Kidney (tissue), 14 donors: ENCODE data around the gene SF3B6. TPM values are rescaled to one million over a fixed set of nuclear protein-coding genes. Genes with fewer than 3 reads are reported as not detected.
"Not testable (repeated sequence)": the region's sequence is repeated elsewhere in the genome, so short reads cannot be mapped to it uniquely, and the experiment has no call there.

Experiments
- DNase-seq, 5 donors: peaks; one replicate each; pipeline ENCODE4 v3.0.0-alpha.2; 2013 to 2020
- FAIRE-seq: peaks from 2 replicates; lab custom pipeline; 2012; peaks lifted over from hg19 to GRCh38; lab: Jason Lieb, UNC
- H3K27ac ChIP-seq, 2 donors: one replicate each; pipeline ENCODE4 v1.7.0; 2013; ENCODE audit warnings: low read depth in 2 of 2, low read length in 2 of 2, inconsistent platforms in 1 of 2
- H3K27me3 ChIP-seq: one replicate; pipeline ENCODE4 v1.7.1; 2013; ENCODE audit warnings: low read length, inconsistent platforms; ENCODE audit not compliant: control insufficient read depth, insufficient read depth
- H3K36me3 ChIP-seq, 3 donors: one replicate each; pipeline versions ENCODE4 v1.7.0 to v1.7.1; 2013; ENCODE audit warnings: low read length in 3 of 3, control low read depth in 1 of 3, inconsistent platforms in 1 of 3; ENCODE audit not compliant: insufficient read depth in 3 of 3, control insufficient read depth in 2 of 3
- H3K4me1 ChIP-seq, 3 donors: one replicate each; pipeline versions ENCODE4 v1.7.0 to v1.7.1; 2013; ENCODE audit warnings: low read length in 3 of 3, inconsistent platforms in 1 of 3, low read depth in 1 of 3; ENCODE audit not compliant: control insufficient read depth in 2 of 3, insufficient read depth in 2 of 3
- H3K4me3 ChIP-seq, 3 donors: one replicate each; pipeline versions ENCODE4 v1.7.0 to v1.8.1; 2013; ENCODE audit warnings: low read length in 3 of 3, control low read depth in 1 of 3, inconsistent platforms in 1 of 3
- H3K9ac ChIP-seq, 3 donors: one replicate each; pipeline versions ENCODE4 v1.7.0 to v1.7.1; 2013; ENCODE audit warnings: low read length in 3 of 3, control low read depth in 1 of 3, inconsistent platforms in 1 of 3
- H3K9me3 ChIP-seq, 3 donors: one replicate each; pipeline versions ENCODE4 v1.7.0 to v1.7.1; 2013; ENCODE audit warnings: low read length in 3 of 3, control low read depth in 1 of 3, inconsistent platforms in 1 of 3; ENCODE audit not compliant: control insufficient read depth in 2 of 3, insufficient read depth in 1 of 3
- intact Hi-C: fragments of 100-400 bp; cut with DNase I; formaldehyde crosslinking; loops from one replicate; pipeline ENCODE4 v1.11.1; 2022
- polyA plus RNA-seq: library from polyadenylated mRNA; stranded (reverse); fragments of 350-450 nt; fragmentation: Illumina TruSeq; extraction: RNeasy Lipid Tissue Mini Kit (QIAGEN cat#74804); gene quantifications from one replicate; pipeline ENCODE4 v1.2.3, GENCODE V29; 2014; ENCODE audit warnings: low read depth, low replicate concordance; ENCODE audit not compliant: insufficient read depth
- total RNA-seq: library from RNA; stranded (reverse); fragmentation: NEBNext Ultra II Directional; extraction: Animal tissue kit (Norgen Biotek cat#: 25700); gene quantifications from one replicate; pipeline ENCODE4 v1.2.1, GENCODE V29; 2021
- TF ChIP-seq, protein P1 (sequence below): IDR thresholded peaks from 3 replicates; pipeline ENCODE4 v1.5.1; 2012; ENCODE audit warnings: mild to moderate bottlenecking, moderate library complexity, borderline replicate concordance; ENCODE audit not compliant: insufficient read depth; ENCODE audit errors: extremely low read depth
- donor health status: control.
- donor health status: control.
- donor health status: control.
- donor health status: control.
- donor health status: control.
- donor health status: DM: yes; HTN: yes; CAD: no.
- donor health status: Normal renal cell carcinoma (clear cell type).

The SF3B6 gene
- total and polyA plus RNA-seq, 2 donors from 2014 or later, result 74.8 to 170 TPM

GRCh38 chr2:24101992-24102391 is 25.9 kb upstream of the SF3B6 start:
- no peak overlapping the region for H3K27ac ChIP-seq
- H3K4me1 ChIP-seq, result no peaks in the 10 kb centered on the region
- intact Hi-C loops, result no loop called here
- no peaks in the 10 kb centered on the region for H3K9me3 ChIP-seq
- FAIRE-seq, result no peak
- no peak for DNase-seq
- H3K4me3 ChIP-seq, result no peak overlapping the region
- H3K36me3 ChIP-seq, result no peaks in the 10 kb centered on the region
- H3K9ac ChIP-seq, result no peak overlapping the region
- TF ChIP-seq, protein P1, sequence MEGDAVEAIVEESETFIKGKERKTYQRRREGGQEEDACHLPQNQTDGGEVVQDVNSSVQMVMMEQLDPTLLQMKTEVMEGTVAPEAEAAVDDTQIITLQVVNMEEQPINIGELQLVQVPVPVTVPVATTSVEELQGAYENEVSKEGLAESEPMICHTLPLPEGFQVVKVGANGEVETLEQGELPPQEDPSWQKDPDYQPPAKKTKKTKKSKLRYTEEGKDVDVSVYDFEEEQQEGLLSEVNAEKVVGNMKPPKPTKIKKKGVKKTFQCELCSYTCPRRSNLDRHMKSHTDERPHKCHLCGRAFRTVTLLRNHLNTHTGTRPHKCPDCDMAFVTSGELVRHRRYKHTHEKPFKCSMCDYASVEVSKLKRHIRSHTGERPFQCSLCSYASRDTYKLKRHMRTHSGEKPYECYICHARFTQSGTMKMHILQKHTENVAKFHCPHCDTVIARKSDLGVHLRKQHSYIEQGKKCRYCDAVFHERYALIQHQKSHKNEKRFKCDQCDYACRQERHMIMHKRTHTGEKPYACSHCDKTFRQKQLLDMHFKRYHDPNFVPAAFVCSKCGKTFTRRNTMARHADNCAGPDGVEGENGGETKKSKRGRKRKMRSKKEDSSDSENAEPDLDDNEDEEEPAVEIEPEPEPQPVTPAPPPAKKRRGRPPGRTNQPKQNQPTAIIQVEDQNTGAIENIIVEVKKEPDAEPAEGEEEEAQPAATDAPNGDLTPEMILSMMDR, result no peak
- H3K27me3 ChIP-seq, result no peaks in the 10 kb centered on the region

GRCh38 chr2:24100732-24101131 is 24.6 kb upstream of the SF3B6 start:
- H3K4me1 ChIP-seq, H3K9ac ChIP-seq, H3K4me3 ChIP-seq, intact Hi-C loops, FAIRE-seq, H3K27ac ChIP-seq, DNase-seq, H3K27me3 ChIP-seq, H3K9me3 ChIP-seq, H3K36me3 ChIP-seq: not testable (repeated sequence)

- FAIRE-seq, H3K36me3 ChIP-seq, H3K4me1 ChIP-seq, H3K9ac ChIP-seq, H3K9me3 ChIP-seq, intact Hi-C loops, H3K27ac ChIP-seq, H3K27me3 ChIP-seq, H3K4me3 ChIP-seq: not testable (repeated sequence)
- DNase-seq, result peak in 1 of 5 donors; percentile 41
Observed at GRCh38 chr2:24095171-24095677, 19.1 kb upstream of the SF3B6 start.

DNA sequence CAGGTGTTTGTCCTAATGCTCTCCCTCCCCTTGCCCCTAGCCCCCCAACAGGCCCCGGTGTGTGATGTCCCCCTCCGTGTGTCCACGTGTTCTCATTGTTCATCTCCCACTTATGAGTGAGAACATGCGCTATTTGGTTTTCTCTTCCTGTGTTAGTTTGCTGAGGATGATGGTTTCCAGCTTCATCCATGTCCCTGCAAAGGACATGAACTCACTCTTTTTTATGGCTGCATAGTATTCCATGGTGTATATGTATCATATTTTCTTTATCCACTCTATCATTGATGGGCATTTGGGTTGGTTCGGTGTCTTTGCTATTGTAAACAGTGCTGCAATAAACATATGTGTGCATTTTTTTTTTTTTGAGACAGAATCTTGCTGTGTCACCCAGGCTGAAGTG is 17.1 kb upstream of the SF3B6 start:
- DNase-seq, intact Hi-C loops, FAIRE-seq, H3K9ac ChIP-seq, H3K4me1 ChIP-seq, H3K36me3 ChIP-seq, H3K27ac ChIP-seq, H3K4me3 ChIP-seq, H3K9me3 ChIP-seq, H3K27me3 ChIP-seq: not testable (repeated sequence)

DNA sequence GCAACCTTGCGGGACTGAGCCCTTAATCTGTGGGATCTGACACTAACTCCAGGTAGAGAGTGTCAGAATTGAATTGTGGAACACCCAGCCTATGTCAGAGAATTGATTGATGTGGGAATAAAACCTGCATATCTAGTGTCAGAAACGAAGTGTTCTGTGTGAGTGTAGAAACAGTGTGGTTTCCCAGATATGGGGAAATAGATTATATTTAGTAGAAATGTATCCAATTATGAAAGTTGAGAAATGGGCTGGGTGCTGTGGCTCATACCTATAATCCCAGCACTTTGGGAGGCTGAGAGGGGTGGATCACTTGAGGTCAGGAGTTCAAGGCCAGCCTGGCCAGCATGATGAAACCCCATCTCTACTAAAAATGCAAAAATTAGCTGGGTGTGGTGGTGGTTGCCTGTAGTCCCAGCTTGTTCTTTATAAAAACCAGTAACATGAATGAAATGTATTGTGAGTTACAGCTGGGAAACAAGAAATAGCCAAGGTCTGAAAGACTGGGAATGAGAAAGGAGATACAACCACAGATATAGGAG is 12.8 kb upstream of the SF3B6 start:
- no peaks in the 10 kb centered on the region for H3K27me3 ChIP-seq
- FAIRE-seq, result no peak
- TF ChIP-seq, protein P1, result no peak
- no peak for DNase-seq
- H3K9me3 ChIP-seq, result no peaks in the 10 kb centered on the region
- H3K27ac ChIP-seq, result no peak overlapping the region
- H3K36me3 ChIP-seq, result no peaks in the 10 kb centered on the region
- H3K4me1 ChIP-seq, result peaks cover 0 to 6% (median 4%) of the 10 kb centered on the region in 3 donors
- intact Hi-C loops, result no loop called here
- no peak overlapping the region for H3K9ac ChIP-seq
- no peak overlapping the region for H3K4me3 ChIP-seq
